ENCODE measurements around the gene WDPCP. TPM values are rescaled to one million over a fixed set of nuclear protein-coding genes. Genes with fewer than 3 reads are reported as not detected.
"Not testable (repeated sequence)": the region's sequence is repeated elsewhere in the genome, so short reads cannot be mapped to it uniquely, and the experiment has no call there.

The WDPCP gene
- total RNA-seq, 1 donor from 2014 or later: 12.4 TPM

GRCh38 chr2:63121055-63121834, 467.0 kb downstream of the WDPCP start:
- DNase-seq (ENCODE audit: low read depth): no peak

GRCh38 chr2:63118821-63119220, 469.5 kb downstream of the WDPCP start:
- no peak for DNase-seq (ENCODE audit: low read depth)

- DNase-seq (ENCODE audit: low read depth): no peak
These were observed 483.8 kb downstream of the WDPCP start for GRCh38 chr2:63104482-63104881.

GRCh38 chr2:63101954-63102353, 486.3 kb downstream of the WDPCP start:
- no peak for DNase-seq (ENCODE audit: low read depth)

GRCh38 chr2:63099032-63099431, 489.2 kb downstream of the WDPCP start:
- DNase-seq (ENCODE audit: low read depth): no peak

GRCh38 chr2:63096491-63096890, 491.8 kb downstream of the WDPCP start:
- DNase-seq (ENCODE audit: low read depth): no peak

GRCh38 chr2:63093502-63093901, 494.8 kb downstream of the WDPCP start:
- DNase-seq (ENCODE audit: low read depth): no peak

- no peak for DNase-seq (ENCODE audit: low read depth)
These were observed 495.4 kb downstream of the WDPCP start for GRCh38 chr2:63092857-63093256.

GRCh38 chr2:63092401-63092800, 495.9 kb downstream of the WDPCP start:
- no peak for DNase-seq (ENCODE audit: low read depth)

GRCh38 chr2:63086687-63087086, 501.6 kb downstream of the WDPCP start:
- no peak for DNase-seq (ENCODE audit: low read depth)

- DNase-seq (ENCODE audit: low read depth): no peak
These were observed 506.9 kb downstream of the WDPCP start for GRCh38 chr2:63081404-63081803.

GRCh38 chr2:63078852-63079606, 509.2 kb downstream of the WDPCP start:
- peak; percentile 88 for DNase-seq (ENCODE audit: low read depth)

- DNase-seq (ENCODE audit: low read depth): not testable (repeated sequence)
These were observed 513.9 kb downstream of the WDPCP start for GRCh38 chr2:63074399-63074798.

- no peak for DNase-seq (ENCODE audit: low read depth)
These were observed 514.3 kb downstream of the WDPCP start for GRCh38 chr2:63073994-63074393.

- no peak for DNase-seq (ENCODE audit: low read depth)
These were observed 516.6 kb downstream of the WDPCP start for GRCh38 chr2:63071664-63072063.

Other genes with a start within 250 kb of the WDPCP start
- gene MDH1, start 486 bp upstream of the WDPCP start, total RNA-seq: 222 and 254 TPM in 2 replicates

Measured in renal cortical epithelial cell (primary cell).